ENCODE results near the gene TMEM132E. TPM values are rescaled to one million over a fixed set of nuclear protein-coding genes. Genes with fewer than 3 reads are reported as not detected.
A peak's percentile ranks its signal among the peaks of the same experiment; 100 is the strongest.

The TMEM132E gene
- total RNA-seq, result under 1 TPM in 1 of 2 donors, not detected in 1; 0.15 TPM
- 1.1 TPM for polyA plus RNA-seq (2013, experiment 1 of 2)
- polyA plus RNA-seq (2013, experiment 2 of 2), result 0.83 TPM
- long read RNA-seq, experiment 1, result 0 reads
- long read RNA-seq, experiment 2, result 0 reads
- long read RNA-seq, experiment 3, result 0 reads
- long read RNA-seq, experiment 4, result 0 reads

GRCh38 chr17:34579017-34579946 is at the start of gene TMEM132E:
Gene TMEM132E, plus strand, starts transcription at chr17:34579582. Its CDS starts 1,495 bp downstream, at chr17:34581077.
- Mint-ChIP-seq H3K9me3 (no peaks in the 10 kb centered on the region), H3K36me3 (ENCODE audit: low read depth) (no peaks in the 10 kb centered on the region), H3K27ac (no peak within 1 kb of the TSS), H3K27me3 (ENCODE audit: insufficient read depth) (peaks cover 100% of the 10 kb centered on the region), H3K4me1 (peaks cover 17% of the 10 kb centered on the region), H3K4me3 (peak within 1 kb of the TSS; percentile 61)
- peak; percentile 87 for DNase-seq
- peaks cover 100% of the 10 kb centered on the region for H3K27me3 ChIP-seq (ENCODE audit: control insufficient read depth, insufficient read depth, low read length, poor library complexity, severe bottlenecking)
- H3K4me3 ChIP-seq (ENCODE audit: low read length), result peak within 1 kb of the TSS; percentile 71
- no peaks in the 10 kb centered on the region for H3K36me3 ChIP-seq (ENCODE audit: control insufficient read depth, insufficient read depth, low read length)
- H3K4me1 ChIP-seq (ENCODE audit: control insufficient read depth, insufficient read depth, low read length), result peaks cover 13% of the 10 kb centered on the region
- WGBS, 2 experiments (ENCODE audit: insufficient coverage in 1 of 2, insufficient read length in 1 of 2), result 1 to 2% methylated on average over 22 to 101 of the region's 101 CpGs
- no peak for TF ChIP-seq CTCF (conservative IDR thresholded peaks at IDR 0.05)
- no peak within 1 kb of the TSS for H3K9ac ChIP-seq (ENCODE audit: extremely low read depth, low read length, poor library complexity, severe bottlenecking)
- no peak within 1 kb of the TSS for H3K27ac ChIP-seq (ENCODE audit: low read depth, low read length)
- no peaks in the 10 kb centered on the region for H3K9me3 ChIP-seq (ENCODE audit: control insufficient read depth, low read length)

- H3K4me1 Mint-ChIP-seq, result no peaks in the 10 kb centered on the region
- H3K27me3 Mint-ChIP-seq (ENCODE audit: insufficient read depth), result peaks cover 19% of the 10 kb centered on the region
- Histone ChIP-seq H3K4me3 (ENCODE audit: low read length) (no peak overlapping the region), H3K9me3 (ENCODE audit: control insufficient read depth, low read length) (no peaks in the 10 kb centered on the region), H3K36me3 (ENCODE audit: control insufficient read depth, insufficient read depth, low read length) (no peaks in the 10 kb centered on the region), H3K27ac (ENCODE audit: low read depth, low read length) (peak overlapping the region; percentile 69), H3K9ac (ENCODE audit: extremely low read depth, low read length, poor library complexity, severe bottlenecking) (no peak overlapping the region), H3K27me3 (ENCODE audit: control insufficient read depth, insufficient read depth, low read length, poor library complexity, severe bottlenecking) (peaks cover 11% of the 10 kb centered on the region), H3K4me1 (ENCODE audit: control insufficient read depth, insufficient read depth, low read length) (no peaks in the 10 kb centered on the region)
- no peaks in the 10 kb centered on the region for H3K9me3 Mint-ChIP-seq
- H3K4me3 Mint-ChIP-seq, result no peak overlapping the region
- no peak for TF ChIP-seq CTCF (conservative IDR thresholded peaks at IDR 0.05)
- no peak for DNase-seq
- H3K36me3 Mint-ChIP-seq (ENCODE audit: low read depth), result no peaks in the 10 kb centered on the region
- H3K27ac Mint-ChIP-seq, result no peak overlapping the region
- WGBS, 2 experiments (ENCODE audit: insufficient coverage in 1 of 2, insufficient read length in 1 of 2), result 18 to 80% methylated on average over 1 to 3 of the region's 3 CpGs
Observed at GRCh38 chr17:34530918-34531317, 48.5 kb upstream of the TMEM132E start.

- no peak for TF ChIP-seq CTCF (conservative IDR thresholded peaks at IDR 0.05)
- Mint-ChIP-seq H3K4me3 (no peak overlapping the region), H3K27ac (no peak overlapping the region), H3K27me3 (ENCODE audit: insufficient read depth) (peaks cover 29% of the 10 kb centered on the region), H3K9me3 (no peaks in the 10 kb centered on the region), H3K36me3 (ENCODE audit: low read depth) (no peaks in the 10 kb centered on the region), H3K4me1 (no peaks in the 10 kb centered on the region)
- Histone ChIP-seq H3K27ac (ENCODE audit: low read depth, low read length) (no peak overlapping the region), H3K4me1 (ENCODE audit: control insufficient read depth, insufficient read depth, low read length) (no peaks in the 10 kb centered on the region), H3K9ac (ENCODE audit: extremely low read depth, low read length, poor library complexity, severe bottlenecking) (no peak overlapping the region), H3K9me3 (ENCODE audit: control insufficient read depth, low read length) (no peaks in the 10 kb centered on the region), H3K36me3 (ENCODE audit: control insufficient read depth, insufficient read depth, low read length) (no peaks in the 10 kb centered on the region), H3K4me3 (ENCODE audit: low read length) (no peak overlapping the region), H3K27me3 (ENCODE audit: control insufficient read depth, insufficient read depth, low read length, poor library complexity, severe bottlenecking) (peaks cover 26% of the 10 kb centered on the region)
- 48 to 83% methylated on average over 2 to 6 of the region's 6 CpGs for WGBS, 2 experiments (ENCODE audit: insufficient coverage in 1 of 2, insufficient read length in 1 of 2)
- DNase-seq, result no peak
Observed at GRCh38 chr17:34532281-34533065, 46.9 kb upstream of the TMEM132E start.
